Neuron (in vitro differentiated cells): Measurements from ENCODE around the gene KRTAP4-12.
"Not testable (repeated sequence)": the region's sequence is repeated elsewhere in the genome, so short reads cannot be mapped to it uniquely, and the experiment has no call there.

Experiments
- H2AFZ ChIP-seq: one replicate; pipeline ENCODE4 v1.6.1; 2013; ENCODE audit warnings: low read depth, mild to moderate bottlenecking, inconsistent platforms, low read length, moderate library complexity
- H3K27me3 ChIP-seq: one replicate; pipeline ENCODE4 v1.6.1; 2013; ENCODE audit warnings: low read length; ENCODE audit not compliant: insufficient read depth
- H3K36me3 ChIP-seq: one replicate; pipeline ENCODE4 v1.6.1; 2013; ENCODE audit warnings: low read length; ENCODE audit not compliant: insufficient read depth
- H3K4me1 ChIP-seq: one replicate; pipeline ENCODE4 v1.6.1; 2013; ENCODE audit warnings: low read length; ENCODE audit not compliant: insufficient read depth
- H3K4me3 ChIP-seq: 2 replicates; pipeline ENCODE4 v1.5.1; 2013; ENCODE audit warnings: mild to moderate bottlenecking, low read length, moderate library complexity
- H3K9me3 ChIP-seq: one replicate; pipeline ENCODE4 v1.6.1; 2013; ENCODE audit warnings: low read length

Gene KRTAP4-12

GRCh38 chr17:41119696-41120690 lies 4.0 kb downstream of the KRTAP4-12 start:
- H2AFZ ChIP-seq, H3K36me3 ChIP-seq, H3K4me1 ChIP-seq, H3K27me3 ChIP-seq, H3K4me3 ChIP-seq, H3K9me3 ChIP-seq: not testable (repeated sequence)

- Histone ChIP-seq H3K27me3 (peaks cover 2% of the 10 kb centered on the region), H3K36me3 (no peaks in the 10 kb centered on the region), H3K9me3 (no peaks in the 10 kb centered on the region), H3K4me1 (peaks cover 7% of the 10 kb centered on the region), H2AFZ (no peak overlapping the region), H3K4me3 (no peak overlapping the region)
These were observed 5.3 kb downstream of the KRTAP4-12 start for GRCh38 chr17:41118721-41119120.

DNA sequence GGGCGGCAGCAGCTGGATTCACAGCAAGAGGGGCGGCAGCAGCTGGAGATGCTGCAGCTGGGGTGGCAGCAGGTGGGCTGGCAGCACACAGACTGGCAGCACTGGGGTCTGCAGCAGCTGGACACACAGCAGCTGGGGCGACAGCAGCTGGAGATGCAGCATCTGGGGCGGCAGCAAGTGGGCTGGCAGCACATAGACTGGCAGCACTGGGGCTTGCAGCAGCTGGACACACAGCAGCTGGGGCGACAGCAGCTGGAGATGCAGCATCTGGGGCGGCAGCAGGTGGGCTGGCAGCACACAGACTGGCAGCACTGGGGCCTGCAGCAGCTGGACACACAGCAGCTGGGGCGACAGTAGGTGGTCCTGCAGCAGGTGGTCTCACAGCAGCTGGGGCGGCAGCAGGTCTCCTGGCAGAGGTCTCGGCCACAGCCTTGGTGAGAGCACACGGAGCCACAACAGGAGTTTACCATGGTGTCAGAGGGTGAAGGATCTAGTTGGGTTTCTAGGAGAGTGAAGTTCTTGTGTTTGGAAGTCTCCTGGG lies 6.1 kb downstream of the KRTAP4-12 start, which contains the start of gene KRTAP4-11:
KRTAP4-11 (minus strand) TSS at position 528 of the 541 bp plus-strand sequence; CDS start at position 470, 58 bp downstream.
- H3K4me3 ChIP-seq, H3K4me1 ChIP-seq, H3K9me3 ChIP-seq, H3K36me3 ChIP-seq, H3K27me3 ChIP-seq, H2AFZ ChIP-seq: not testable (repeated sequence)

DNA sequence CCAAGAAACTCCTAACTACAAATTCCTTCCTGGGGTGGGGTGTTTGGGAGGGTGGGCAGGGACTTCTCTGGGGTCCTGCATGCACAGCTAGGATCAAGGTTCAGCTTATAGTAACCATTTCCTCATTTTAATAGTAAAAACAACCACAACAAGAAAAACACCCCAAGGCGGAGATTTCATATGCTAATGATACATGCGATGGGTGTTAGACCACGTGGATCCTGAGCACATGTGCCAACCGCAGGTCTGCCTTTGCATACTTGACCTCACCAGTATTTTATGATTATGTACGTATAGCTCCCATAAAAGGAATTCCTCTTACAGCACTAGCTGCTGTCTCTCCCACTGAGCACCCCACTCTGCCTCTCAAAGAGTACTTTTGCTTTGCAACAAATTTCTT lies 7.7 kb downstream of the KRTAP4-12 start:
- peaks cover 7% of the 10 kb centered on the region for H3K4me1 ChIP-seq
- H3K36me3 ChIP-seq, result no peaks in the 10 kb centered on the region
- H3K9me3 ChIP-seq, result no peaks in the 10 kb centered on the region
- H3K4me3 ChIP-seq, result no peak overlapping the region
- H3K27me3 ChIP-seq, result peaks cover 2% of the 10 kb centered on the region
- no peak overlapping the region for H2AFZ ChIP-seq

DNA sequence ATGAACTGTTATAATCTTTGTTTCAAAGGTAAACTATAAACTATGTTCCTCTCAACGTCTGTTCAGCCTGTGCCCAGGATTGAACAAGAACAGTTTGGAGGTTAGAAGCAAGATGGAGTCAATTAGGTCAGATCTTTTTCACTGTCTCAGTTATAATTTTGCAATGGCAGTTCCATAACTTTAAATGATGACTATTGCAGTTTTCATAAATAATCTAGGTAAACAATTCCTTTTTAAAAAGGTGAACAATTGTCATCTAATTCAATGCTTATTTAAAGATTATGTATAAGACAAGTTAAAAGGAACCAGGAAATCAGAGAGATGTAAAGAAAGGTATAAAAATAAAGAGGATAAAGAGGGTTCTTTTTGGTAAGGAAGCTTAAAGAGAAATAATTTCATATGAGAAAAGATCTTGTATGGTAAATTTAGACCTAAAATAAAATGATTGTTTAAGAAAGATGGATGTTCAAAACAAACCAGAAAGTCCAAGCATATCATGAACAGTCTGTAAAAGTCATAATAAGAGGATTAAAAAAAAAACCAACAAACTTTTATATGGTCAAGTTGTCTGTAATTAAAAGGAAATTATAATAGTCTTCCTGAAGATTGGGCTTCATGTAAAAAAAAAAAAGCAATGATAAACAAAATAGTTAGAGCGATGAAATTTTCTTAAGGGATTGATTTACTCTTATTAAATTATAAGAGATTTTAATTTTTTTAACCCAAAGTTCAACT lies 12.7 kb downstream of the KRTAP4-12 start:
- Histone ChIP-seq H3K4me3 (no peak overlapping the region), H3K9me3 (no peaks in the 10 kb centered on the region)

DNA sequence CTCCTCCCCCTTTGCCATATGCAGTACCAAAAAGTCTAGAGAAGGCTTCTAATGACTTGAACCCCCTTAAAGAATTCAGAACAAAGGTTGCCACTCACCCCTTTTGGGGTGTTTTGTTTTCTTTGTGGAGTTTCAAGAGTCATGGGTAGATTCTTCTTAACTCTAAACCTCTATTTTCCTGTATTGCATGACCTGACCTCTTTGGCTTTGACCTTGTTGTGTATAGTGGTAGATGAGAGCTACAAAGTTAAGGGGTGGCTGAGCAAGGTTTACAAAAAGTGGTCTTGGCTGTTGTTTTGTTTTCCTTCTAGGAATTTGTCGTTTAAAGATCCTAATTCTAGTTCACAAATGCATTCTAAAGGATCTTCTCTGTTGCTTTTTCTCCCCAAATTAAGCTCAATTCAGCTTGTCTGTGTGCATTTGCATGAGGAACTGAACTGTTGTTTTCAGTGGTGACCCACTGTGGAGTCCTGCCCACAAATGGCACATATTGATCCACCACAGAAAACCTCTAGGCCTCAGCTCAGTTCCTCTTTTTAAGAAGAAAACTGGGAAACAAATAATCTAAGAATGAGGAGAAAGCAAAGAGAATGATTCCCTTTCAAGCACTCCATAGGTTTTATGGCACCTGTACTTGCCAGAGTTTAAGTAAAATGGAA lies 15.1 kb downstream of the KRTAP4-12 start:
- H3K36me3 ChIP-seq, H3K9me3 ChIP-seq, H3K4me3 ChIP-seq, H3K4me1 ChIP-seq, H2AFZ ChIP-seq, H3K27me3 ChIP-seq: not testable (repeated sequence)

More for the DNA sequence above, 12.7 kb downstream of the KRTAP4-12 start:
- Histone ChIP-seq H3K27me3 (peaks cover under 1% of the 10 kb centered on the region), H3K4me1 (peaks cover 7% of the 10 kb centered on the region), H2AFZ (no peak overlapping the region), H3K36me3 (no peaks in the 10 kb centered on the region)

DNA sequence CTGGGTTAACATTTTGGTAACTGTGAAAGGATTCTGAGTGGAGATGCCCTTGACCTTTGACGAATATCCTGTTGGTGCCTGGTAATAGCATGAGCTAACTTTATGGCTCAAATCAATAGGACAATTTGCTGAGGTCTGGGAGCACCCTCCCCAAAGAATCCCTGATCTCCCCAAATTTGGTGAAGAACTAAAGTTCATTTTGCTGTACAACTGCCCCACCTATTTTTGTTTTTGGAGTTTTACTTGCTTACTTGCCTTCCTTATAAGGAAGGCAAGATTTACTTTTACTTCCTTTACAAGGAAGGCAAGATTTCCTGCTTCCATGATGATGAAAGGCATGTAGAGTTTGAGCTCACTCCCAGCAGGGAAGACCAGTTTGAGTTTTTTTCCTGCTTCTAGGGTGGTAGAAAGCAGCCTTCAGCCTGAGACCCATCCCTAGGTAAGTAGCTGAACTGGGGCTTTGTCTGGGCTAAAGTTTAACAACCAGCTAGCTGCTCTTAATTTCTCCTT lies 16.0 kb downstream of the KRTAP4-12 start:
- no peak overlapping the region for H2AFZ ChIP-seq
- H3K4me1 ChIP-seq, result no peaks in the 10 kb centered on the region
- H3K36me3 ChIP-seq, result no peaks in the 10 kb centered on the region
- no peaks in the 10 kb centered on the region for H3K27me3 ChIP-seq
- no peaks in the 10 kb centered on the region for H3K9me3 ChIP-seq
- H3K4me3 ChIP-seq, result no peak overlapping the region

- not testable (repeated sequence) for H3K4me3 ChIP-seq, H2AFZ ChIP-seq, H3K9me3 ChIP-seq, H3K27me3 ChIP-seq, H3K4me1 ChIP-seq, H3K36me3 ChIP-seq
These were observed 18.6 kb downstream of the KRTAP4-12 start, which contains the start of gene KRTAP4-9 for GRCh38 chr17:41105347-41105746. TSS of gene KRTAP4-9 (plus strand) at chr17:41105389. CDS start at chr17:41105389, 0 bp downstream.

DNA sequence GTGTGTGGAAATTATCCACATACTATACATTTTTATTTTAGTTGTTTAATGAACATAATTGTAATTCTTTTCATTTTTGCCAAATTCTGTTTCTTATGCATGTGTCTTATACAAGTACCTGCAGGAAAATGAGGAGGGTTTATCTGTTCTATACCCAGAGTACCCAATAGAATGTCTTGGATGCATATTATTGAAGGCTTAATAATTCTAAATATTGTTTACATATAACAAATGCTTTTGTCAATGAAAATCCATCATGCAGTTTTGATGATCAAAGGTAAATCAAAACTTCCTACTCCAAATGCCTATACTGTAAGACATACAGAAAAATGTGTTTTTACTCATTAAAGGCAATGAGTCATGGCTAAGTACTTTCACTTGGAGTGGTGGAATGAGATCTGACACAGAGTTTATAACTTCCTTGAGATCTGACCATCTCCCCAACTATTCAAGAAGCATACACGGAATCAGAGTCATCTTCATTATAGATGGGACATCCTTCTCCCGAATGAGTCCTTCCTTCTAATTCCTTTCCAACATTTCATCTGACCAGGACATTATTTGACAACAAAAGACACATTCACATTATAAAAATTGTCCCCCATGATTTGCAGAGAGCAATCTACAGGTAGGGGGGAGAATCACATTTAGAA lies 19.5 kb downstream of the KRTAP4-12 start:
- H3K27me3 ChIP-seq, H3K4me1 ChIP-seq, H3K4me3 ChIP-seq, H2AFZ ChIP-seq, H3K9me3 ChIP-seq, H3K36me3 ChIP-seq: not testable (repeated sequence)

- Histone ChIP-seq H3K4me3 (no peak overlapping the region), H3K27me3 (no peaks in the 10 kb centered on the region), H3K9me3 (no peaks in the 10 kb centered on the region), H2AFZ (no peak overlapping the region), H3K36me3 (no peaks in the 10 kb centered on the region), H3K4me1 (no peaks in the 10 kb centered on the region)
These were observed 20.1 kb downstream of the KRTAP4-12 start for GRCh38 chr17:41103896-41104295.

GRCh38 chr17:41101586-41102259 lies 22.3 kb downstream of the KRTAP4-12 start, which contains the start of gene KRTAP4-16:
TSS of gene KRTAP4-16 (minus strand) at chr17:41102209. CDS start at chr17:41102209, 0 bp downstream.
- H3K27me3 ChIP-seq, result peaks cover 3% of the 10 kb centered on the region
- no peak within 1 kb of the TSS for H2AFZ ChIP-seq
- H3K4me3 ChIP-seq, result no peak within 1 kb of the TSS
- no peaks in the 10 kb centered on the region for H3K4me1 ChIP-seq
- H3K36me3 ChIP-seq, result no peaks in the 10 kb centered on the region
- no peaks in the 10 kb centered on the region for H3K9me3 ChIP-seq
